ENCODE measurements around the gene PKN3. TPM values are rescaled to one million over a fixed set of nuclear protein-coding genes. Genes with fewer than 3 reads are reported as not detected.

Gene PKN3
- total RNA-seq, 6 donors from 2014 or later: 4.8 to 38.8 (median 14.0) TPM

GRCh38 chr9:128723352-128723865 is 21.1 kb downstream of the PKN3 start:
- peak overlapping the region; percentile 57 to 89 (median 82) for H3K27ac ChIP-seq
- peaks cover 17 to 36% (median 18%) of the 10 kb centered on the region in 4 donors for H3K4me1 ChIP-seq
- H3K27me3 ChIP-seq: no peaks in the 10 kb centered on the region
- DNase-seq: no peak
- H3K36me3 ChIP-seq: peaks cover 0 to 28% (median 15%) of the 10 kb centered on the region in 4 donors
- H3K9me3 ChIP-seq: no peaks in the 10 kb centered on the region
- ATAC-seq (ENCODE audit: low FRiP score in 2 of 2): no peak
- no peak for TF ChIP-seq POLR2AphosphoS5 (IDR thresholded peaks at IDR 0.05)
- no peak for TF ChIP-seq EP300 (IDR thresholded peaks at IDR 0.05)
- no peak for TF ChIP-seq POLR2A (IDR thresholded peaks at IDR 0.05)
- no peak for TF ChIP-seq CTCF (IDR thresholded peaks at IDR 0.05)
- H3K4me3 ChIP-seq: peak overlapping the region; percentile 72 to 92 (median 84)
- 39% methylated on average over 7 of the region's 7 CpGs for WGBS, 2 donors

- Histone ChIP-seq H3K27me3 (no peaks in the 10 kb centered on the region), H3K4me3 (peak within 1 kb of the TSS; percentile 72 to 92 (median 84)), H3K27ac (peak within 1 kb of the TSS; percentile 57 to 89 (median 82)), H3K9me3 (no peaks in the 10 kb centered on the region), H3K36me3 (peaks cover 0 to 28% (median 15%) of the 10 kb centered on the region in 4 donors), H3K4me1 (peaks cover 17 to 35% (median 18%) of the 10 kb centered on the region in 4 donors)
- DNase-seq (peak; percentile 100), ATAC-seq (ENCODE audit: low FRiP score in 2 of 2) (peak; percentile 97)
- TF ChIP-seq EP300 (IDR thresholded peaks at IDR 0.05) (no peak), POLR2AphosphoS5 (IDR thresholded peaks at IDR 0.05) (peak; percentile 80), CTCF (IDR thresholded peaks at IDR 0.05) (peak in 2 of 6 experiments; percentile 6 to 13), POLR2A (IDR thresholded peaks at IDR 0.05) (peak in 3 of 4 donors; percentile 57 to 96 (median 59))
- WGBS, 2 donors: 0 to 1% methylated on average over 36 to 38 of the region's 68 CpGs
Observed at GRCh38 chr9:128723866-128724743, 21.8 kb downstream of the PKN3 start, which contains the start of gene ZDHHC12. Gene ZDHHC12, minus strand, starts transcription at chr9:128724127. Its CDS starts 34 bp downstream, at chr9:128724093.

- peak; percentile 44 to 65 for ATAC-seq (ENCODE audit: low FRiP score in 2 of 2)
- 23 to 24% methylated on average over 10 of the region's 10 CpGs for WGBS, 2 donors
- DNase-seq: peak in 1 of 2 donors; percentile 72
- Histone ChIP-seq H3K9me3 (no peaks in the 10 kb centered on the region), H3K27me3 (no peaks in the 10 kb centered on the region), H3K4me1 (peaks cover 17 to 29% (median 18%) of the 10 kb centered on the region in 4 donors), H3K4me3 (peak overlapping the region; percentile 72 to 92 (median 84)), H3K27ac (peak overlapping the region; percentile 57 to 89 (median 82)), H3K36me3 (peaks cover 0 to 23% (median 15%) of the 10 kb centered on the region in 4 donors)
- TF ChIP-seq POLR2AphosphoS5 (IDR thresholded peaks at IDR 0.05) (peak; percentile 17 to 20), POLR2A (IDR thresholded peaks at IDR 0.05) (no peak)
Observed at GRCh38 chr9:128724744-128725211, 22.5 kb downstream of the PKN3 start.

GRCh38 chr9:128727640-128728248 is 25.4 kb downstream of the PKN3 start:
- TF ChIP-seq EP300 (IDR thresholded peaks at IDR 0.05) (no peak), POLR2AphosphoS5 (IDR thresholded peaks at IDR 0.05) (no peak), CTCF (IDR thresholded peaks at IDR 0.05) (no peak), POLR2A (IDR thresholded peaks at IDR 0.05) (no peak)
- ATAC-seq (ENCODE audit: low FRiP score in 2 of 2): no peak
- 82 to 84% methylated on average over 5 of the region's 5 CpGs for WGBS, 2 donors

More at GRCh38 chr9:128727640-128728248, 25.4 kb downstream of the PKN3 start:
- peaks cover 15 to 20% (median 16%) of the 10 kb centered on the region in 4 donors for H3K4me1 ChIP-seq
- H3K36me3 ChIP-seq: peaks cover 0 to 30% (median 17%) of the 10 kb centered on the region in 4 donors
- H3K27me3 ChIP-seq: no peaks in the 10 kb centered on the region
- no peak overlapping the region for H3K4me3 ChIP-seq
- no peak for DNase-seq
- H3K9me3 ChIP-seq: no peaks in the 10 kb centered on the region
- H3K27ac ChIP-seq: no peak overlapping the region

All from upper lobe of left lung (tissue), 6 donors.